Mucosa of descending colon (tissue), 3 donors: ENCODE data around the gene MAP2K7. TPM values are rescaled to one million over a fixed set of nuclear protein-coding genes. Genes with fewer than 3 reads are reported as not detected.
A peak's percentile ranks its signal among the peaks of the same experiment; 100 is the strongest.
"Not testable (repeated sequence)": the region's sequence is repeated elsewhere in the genome, so short reads cannot be mapped to it uniquely, and the experiment has no call there.

ENCODE experiments used
- ATAC-seq: fragments of 200-7000 bp; cut with Tn5 transposase; one replicate; pipeline ENCODE4 v1.9.1; 2020; ENCODE audit warnings: mild to moderate bottlenecking, moderate library complexity
- DNase-seq, 3 donors: peaks; one replicate each; pipeline ENCODE4 v3.0.0-alpha.2; 2020
- H3K36me3 ChIP-seq: fragments of 200-600 bp; one replicate; pipeline ENCODE4 v1.8.0; 2021; ENCODE audit warnings: low read depth, mild to moderate bottlenecking
- H3K4me1 ChIP-seq: fragments of 200-600 bp; one replicate; pipeline ENCODE4 v1.8.0; 2021; ENCODE audit warnings: low read depth, mild to moderate bottlenecking
- H3K4me3 ChIP-seq: fragments of 200-600 bp; one replicate; pipeline ENCODE4 v1.8.0; 2021; ENCODE audit warnings: mild to moderate bottlenecking
- H3K9me3 ChIP-seq: fragments of 200-600 bp; one replicate; pipeline ENCODE4 v1.8.0; 2021; ENCODE audit warnings: mild to moderate bottlenecking
- CTCF ChIP-seq: fragments of 200-600 bp; IDR thresholded peaks from one replicate; pipeline ENCODE4 v1.8.0; 2022; ENCODE audit warnings: antibody characterized with exemption, mild to moderate bottlenecking
- intact Hi-C, 2 donors: fragments of 100-400 bp; cut with DNase I in 1 of 2; cut with micrococcal nuclease in 1 of 2; formaldehyde crosslinking; loops; one replicate each; pipeline versions ENCODE4 v1.11.0 to v1.11.1; 2022; cut with DNase I, micrococcal nuclease
- total RNA-seq, 3 donors: library from RNA; stranded (reverse); fragmentation: NEBNext Ultra II Directional in 2 of 3; extraction: Animal tissue kit (Norgen Biotek cat#: 25700) in 2 of 3; gene quantifications; one replicate each; pipeline versions ENCODE4 v1.2.1 to v1.2.4, GENCODE V29; 2021 to 2023
- donor health status: DM: no; HTN: no; CAD: no; lungs with moderate emphysema.
- donor health status: DM: no; HTN: no; CAD: no.
- donor health status: DM: no; HTN: yes; CAD: no.

Gene MAP2K7
- total RNA-seq, 3 donors from 2014 or later = 31.5 to 49.2 (median 41.7) TPM

- no peaks in the 10 kb centered on the region for H3K9me3 ChIP-seq
- intact Hi-C loops = no loop called here
- DNase-seq (peak in 2 of 3 donors; percentile 57 to 61), ATAC-seq (peak; percentile 6)
- H3K4me1 ChIP-seq = peaks cover 10% of the 10 kb centered on the region
- no peak overlapping the region for H3K4me3 ChIP-seq
- no peak for TF ChIP-seq CTCF
- no peaks in the 10 kb centered on the region for H3K36me3 ChIP-seq
Observed at GRCh38 chr19:7928741-7929701, 25.3 kb downstream of the MAP2K7 start.

- DNase-seq = peak in 1 of 3 donors; percentile 21
- H3K9me3 ChIP-seq, H3K4me3 ChIP-seq, H3K36me3 ChIP-seq, H3K4me1 ChIP-seq, intact Hi-C loops: not testable (repeated sequence)
- ATAC-seq = peak; percentile 11
Observed at GRCh38 chr19:7930030-7930429, 26.4 kb downstream of the MAP2K7 start.

GRCh38 chr19:7930765-7931164, 27.1 kb downstream of the MAP2K7 start:
- H3K9me3 ChIP-seq = no peaks in the 10 kb centered on the region
- H3K4me1 ChIP-seq = peaks cover 7% of the 10 kb centered on the region
- no peak overlapping the region for H3K4me3 ChIP-seq
- DNase-seq (no peak), ATAC-seq (no peak)
- TF ChIP-seq CTCF = no peak
- H3K36me3 ChIP-seq = no peaks in the 10 kb centered on the region
- intact Hi-C loops = no loop called here

GRCh38 chr19:7931221-7932061, 27.8 kb downstream of the MAP2K7 start:
- Histone ChIP-seq H3K4me3 (no peak overlapping the region), H3K4me1 (peaks cover 3% of the 10 kb centered on the region), H3K36me3 (no peaks in the 10 kb centered on the region), H3K9me3 (no peaks in the 10 kb centered on the region)
- DNase-seq (peak in 2 of 3 donors; percentile 29 to 56), ATAC-seq (no peak)
- TF ChIP-seq CTCF = no peak
- intact Hi-C loops = no loop called here

GRCh38 chr19:7932276-7932929, 28.7 kb downstream of the MAP2K7 start:
- DNase-seq (peak in 1 of 3 donors; percentile 22), ATAC-seq (no peak)
- no peak for TF ChIP-seq CTCF
- H3K9me3 ChIP-seq = no peaks in the 10 kb centered on the region
- intact Hi-C loops = no loop called here
- H3K4me3 ChIP-seq = no peak overlapping the region
- H3K36me3 ChIP-seq = no peaks in the 10 kb centered on the region
- peaks cover 3% of the 10 kb centered on the region for H3K4me1 ChIP-seq
